ENCODE data around the gene STRIP2. TPM values are rescaled to one million over a fixed set of nuclear protein-coding genes. Genes with fewer than 3 reads are reported as not detected.

The STRIP2 gene
- total RNA-seq, 5 donors from 2014 or later (not counting 1 experiment from before 2014, with no cell fraction given): 0.39 to 0.47 (median 0.42) TPM

DNA sequence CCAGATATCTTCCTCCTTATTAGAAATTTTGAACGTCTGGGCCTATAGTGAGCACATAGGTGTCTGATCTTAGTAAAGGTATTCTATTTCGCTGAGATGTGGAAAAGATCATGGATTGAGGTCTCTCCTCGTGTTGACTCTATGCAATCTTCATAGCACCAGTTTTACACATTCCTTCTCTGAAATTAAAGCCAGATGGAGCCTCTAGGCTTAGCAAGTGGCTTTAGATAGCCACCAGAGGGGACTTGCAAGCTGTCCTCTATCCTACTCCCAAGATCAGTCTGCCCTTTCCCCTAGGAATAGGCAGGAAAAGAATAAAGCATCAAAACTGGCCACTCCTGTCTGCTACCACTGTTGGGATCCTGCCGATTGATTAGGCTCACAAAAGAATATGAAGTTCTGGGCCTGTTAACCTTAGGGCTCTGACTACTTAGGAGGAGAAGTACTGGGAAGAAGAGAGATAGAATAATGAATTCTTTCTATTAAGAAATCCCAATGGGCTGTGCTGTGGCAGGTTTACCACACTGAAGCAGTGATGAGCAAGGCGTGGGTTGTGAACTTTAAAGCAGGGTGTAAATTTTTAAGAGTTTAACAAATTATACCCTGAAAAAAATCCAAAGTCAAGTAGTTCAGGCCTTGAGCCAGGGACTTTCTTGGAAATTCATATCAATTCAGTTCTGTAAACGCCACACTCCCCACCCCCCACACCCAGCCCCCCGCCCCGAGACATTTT lies 2.2 kb upstream of the STRIP2 start:
- Mint-ChIP-seq H3K36me3 (peaks cover 19% of the 10 kb centered on the region), H3K4me1 (peaks cover 17 to 19% (median 17%) of the 10 kb centered on the region in 3 donors), H3K27me3 (peaks cover 22 to 26% of the 10 kb centered on the region in 2 donors), H3K27ac (no peak overlapping the region), H3K4me3 (peak overlapping the region in 1 of 3 donors; percentile 93), H3K9me3 (no peaks in the 10 kb centered on the region)
- H3K4me3 ChIP-seq (ENCODE audit: control insufficient read depth in 1 of 2, extremely low read depth in 1 of 2, low read length in 1 of 2): no peak overlapping the region
- 90% methylated on average over 2 of the region's 8 CpGs for WGBS (ENCODE audit: insufficient coverage)
- peaks cover 5 to 15% of the 10 kb centered on the region in 2 experiments for H3K4me1 ChIP-seq (ENCODE audit: control insufficient read depth in 1 of 2, extremely low read depth in 1 of 2, insufficient read depth in 2 of 2, low read length in 2 of 2)
- ChIA-PET CTCF (no interaction called here), POLR2A (no interaction called here)
- ATAC-seq (replicated peaks in 1 of 4) (no peak), DNase-seq (no peak)
- no peaks in the 10 kb centered on the region for H3K9me3 ChIP-seq
- no peak overlapping the region for H3K27ac ChIP-seq (ENCODE audit: low read length)
- peaks cover 12 to 23% of the 10 kb centered on the region in 2 experiments for H3K27me3 ChIP-seq (replicated peaks in 1 of 2; ENCODE audit: control insufficient read depth in 2 of 2, extremely low read depth in 1 of 2, insufficient read depth in 2 of 2, low read length in 1 of 2)
- no peaks in the 10 kb centered on the region for H3K36me3 ChIP-seq (ENCODE audit: control insufficient read depth in 2 of 2, extremely low read depth in 1 of 2, insufficient read depth in 1 of 2, low read length in 1 of 2)

DNA sequence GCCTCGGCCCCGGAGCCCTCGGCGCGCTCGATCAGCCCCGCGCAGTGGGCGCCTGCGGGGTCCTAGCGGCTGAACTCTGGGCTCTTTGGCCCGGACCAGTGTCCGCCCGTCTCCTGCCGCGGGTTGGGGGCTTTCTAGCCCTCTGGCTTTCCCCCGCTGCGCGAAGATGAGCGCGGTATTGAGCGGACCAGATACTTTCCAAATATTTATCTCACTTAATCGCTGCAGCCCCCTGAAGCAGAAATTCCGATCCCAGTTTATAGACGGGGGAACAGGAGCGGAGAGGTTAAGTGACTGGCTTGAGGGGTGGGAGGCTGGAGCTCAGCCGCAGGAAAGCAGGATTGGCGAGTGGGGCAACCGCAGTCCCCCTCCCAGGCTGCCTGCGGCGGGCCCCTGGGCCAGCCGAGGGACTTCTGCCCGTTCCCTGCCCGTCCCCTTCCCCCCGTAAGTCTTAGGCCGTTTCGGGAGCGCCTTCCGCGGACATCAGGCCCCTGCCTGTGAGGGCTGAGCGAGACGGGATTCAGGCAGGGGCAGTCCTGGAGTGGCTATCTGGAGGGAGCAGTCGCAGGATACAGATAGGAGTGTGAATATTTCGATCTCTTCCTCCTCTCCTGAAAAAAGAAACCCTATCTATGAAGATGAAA lies 565 bp downstream of the STRIP2 start:
- H3K4me1 Mint-ChIP-seq: peaks cover 17 to 19% (median 17%) of the 10 kb centered on the region in 3 donors
- CTCF ChIA-PET: interaction anchor here in 1 of 2 donors (1.0 to 1.3 kb wide), 2 partner anchors 37 to 173 kb away, joined by 3 to 5 read pairs; no protein-coding TSS in a partner anchor
- H3K27me3 ChIP-seq (replicated peaks in 1 of 2; ENCODE audit: control insufficient read depth in 2 of 2, extremely low read depth in 1 of 2, insufficient read depth in 2 of 2, low read length in 1 of 2): peaks cover 12 to 25% of the 10 kb centered on the region in 2 experiments
- peaks cover 5 to 15% of the 10 kb centered on the region in 2 experiments for H3K4me1 ChIP-seq (ENCODE audit: control insufficient read depth in 1 of 2, extremely low read depth in 1 of 2, insufficient read depth in 2 of 2, low read length in 2 of 2)
- no peaks in the 10 kb centered on the region for H3K36me3 ChIP-seq (ENCODE audit: control insufficient read depth in 2 of 2, extremely low read depth in 1 of 2, insufficient read depth in 1 of 2, low read length in 1 of 2)
- POLR2A ChIA-PET: interaction anchor here (0.5 to 0.9 kb wide), 3 partner anchors 67 to 497 kb away, joined by 3 to 5 read pairs (median 4); no protein-coding TSS in a partner anchor
- H3K4me3 ChIP-seq (ENCODE audit: control insufficient read depth in 1 of 2, extremely low read depth in 1 of 2, low read length in 1 of 2): peak overlapping the region; percentile 65 to 83
- ATAC-seq (replicated peaks in 1 of 4): no peak
- H3K4me3 Mint-ChIP-seq: peak overlapping the region; percentile 88 to 93 (median 91)
- DNase-seq: peak in 4 of 35 experiments; percentile 1 to 2 (median 1)
- H3K27me3 Mint-ChIP-seq: peaks cover 22 to 26% of the 10 kb centered on the region in 2 donors
- H3K9me3 ChIP-seq: no peaks in the 10 kb centered on the region
- H3K36me3 Mint-ChIP-seq: no peaks in the 10 kb centered on the region
- no peak overlapping the region for H3K27ac Mint-ChIP-seq
- no peak overlapping the region for H3K27ac ChIP-seq (ENCODE audit: low read length)
- 1% methylated on average over 23 of the region's 44 CpGs for WGBS (ENCODE audit: insufficient coverage)
- no peaks in the 10 kb centered on the region for H3K9me3 Mint-ChIP-seq

DNA sequence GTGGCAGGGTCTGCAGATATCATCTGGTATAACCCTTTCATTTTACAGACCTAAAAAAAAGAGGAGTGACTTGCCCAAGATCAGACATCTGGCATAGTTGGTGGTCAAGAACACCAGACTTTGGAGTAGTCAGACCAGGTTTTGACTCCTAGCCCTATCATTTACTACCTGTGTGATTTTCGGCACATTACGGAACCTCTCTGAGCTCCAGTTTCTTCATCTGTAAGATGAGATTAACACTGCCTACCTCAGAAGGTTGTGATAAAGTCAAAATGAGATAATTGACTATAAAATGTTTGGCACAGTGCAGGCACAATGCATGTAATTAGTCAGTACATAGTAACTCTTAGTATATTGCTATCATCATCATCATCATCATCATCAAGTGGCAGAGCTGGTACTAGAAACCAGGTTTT lies 1.2 kb downstream of the STRIP2 start:
- peak overlapping the region; percentile 88 to 93 (median 91) for H3K4me3 Mint-ChIP-seq
- ChIA-PET POLR2A (no interaction called here), CTCF (interaction anchor here in 1 of 2 donors (0.6 kb wide), 1 partner anchor 15 kb away, joined by 6 read pairs; no protein-coding TSS in a partner anchor)
- Histone ChIP-seq H3K4me3 (ENCODE audit: control insufficient read depth in 1 of 2, extremely low read depth in 1 of 2, low read length in 1 of 2) (peak overlapping the region; percentile 65 to 83), H3K27me3 (replicated peaks in 1 of 2; ENCODE audit: control insufficient read depth in 2 of 2, extremely low read depth in 1 of 2, insufficient read depth in 2 of 2, low read length in 1 of 2) (peaks cover 12 to 25% of the 10 kb centered on the region in 2 experiments), H3K36me3 (ENCODE audit: control insufficient read depth in 2 of 2, extremely low read depth in 1 of 2, insufficient read depth in 1 of 2, low read length in 1 of 2) (no peaks in the 10 kb centered on the region), H3K4me1 (ENCODE audit: control insufficient read depth in 1 of 2, extremely low read depth in 1 of 2, insufficient read depth in 2 of 2, low read length in 2 of 2) (peaks cover 5 to 15% of the 10 kb centered on the region in 2 experiments), H3K27ac (ENCODE audit: low read length) (no peak overlapping the region), H3K9me3 (no peaks in the 10 kb centered on the region)
- H3K9me3 Mint-ChIP-seq: no peaks in the 10 kb centered on the region
- no peaks in the 10 kb centered on the region for H3K36me3 Mint-ChIP-seq
- DNase-seq (no peak), ATAC-seq (replicated peaks in 1 of 4) (no peak)
- peaks cover 17 to 19% (median 17%) of the 10 kb centered on the region in 3 donors for H3K4me1 Mint-ChIP-seq
- no CpG with 5 or more reads among the region's 2 CpGs for WGBS (ENCODE audit: insufficient coverage)
- H3K27ac Mint-ChIP-seq: no peak overlapping the region
- peaks cover 22 to 26% of the 10 kb centered on the region in 2 donors for H3K27me3 Mint-ChIP-seq

DNA sequence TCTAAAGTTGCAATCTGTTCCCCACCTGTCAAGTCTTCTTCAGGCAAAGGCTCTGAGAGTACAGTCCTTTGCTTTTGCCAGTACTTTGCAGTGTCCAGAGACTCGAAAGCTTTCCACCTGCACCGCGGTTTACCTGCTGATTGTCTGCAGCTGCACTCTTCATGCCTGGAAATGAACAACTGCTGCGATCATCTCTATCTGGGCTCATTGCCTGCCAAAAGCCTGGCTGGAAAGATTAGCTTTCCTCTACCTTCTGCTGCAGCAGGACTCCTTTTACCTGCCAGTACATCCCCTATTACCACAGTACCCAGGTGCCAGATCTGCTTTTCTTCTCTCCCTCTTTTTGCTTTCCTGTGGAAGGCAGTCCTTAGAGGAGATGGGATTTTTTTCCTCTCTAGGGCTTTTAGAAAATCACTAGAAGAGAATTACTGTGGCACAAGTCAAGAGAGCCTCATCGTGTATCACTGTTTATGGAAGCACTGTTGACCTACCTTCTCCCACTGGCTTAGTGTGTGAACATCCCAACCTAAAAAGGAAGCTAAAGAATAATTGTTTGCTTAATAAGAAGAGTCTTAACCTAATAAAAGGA lies 2.2 kb downstream of the STRIP2 start:
- Mint-ChIP-seq H3K36me3 (no peaks in the 10 kb centered on the region), H3K27ac (no peak overlapping the region), H3K9me3 (no peaks in the 10 kb centered on the region), H3K4me3 (no peak overlapping the region), H3K27me3 (peaks cover 22 to 26% of the 10 kb centered on the region in 2 donors), H3K4me1 (peaks cover 17 to 19% (median 17%) of the 10 kb centered on the region in 3 donors)
- H3K9me3 ChIP-seq: no peaks in the 10 kb centered on the region
- DNase-seq: no peak
- H3K27me3 ChIP-seq (replicated peaks in 1 of 2; ENCODE audit: control insufficient read depth in 2 of 2, extremely low read depth in 1 of 2, insufficient read depth in 2 of 2, low read length in 1 of 2): peaks cover 12 to 25% of the 10 kb centered on the region in 2 experiments
- no peak overlapping the region for H3K27ac ChIP-seq (ENCODE audit: low read length)
- ChIA-PET POLR2A (interaction anchor here in 1 of 2 donors (0.5 to 0.6 kb wide), 2 partner anchors 20 to 528 kb away, joined by 6 to 10 read pairs; no protein-coding TSS in a partner anchor), CTCF (interaction anchor here in 1 of 2 donors (0.6 to 1.4 kb wide), 3 partner anchors 34 to 704 kb away, joined by 3 to 4 read pairs (median 3); no protein-coding TSS in a partner anchor)
- 86% methylated on average over 4 of the region's 5 CpGs for WGBS (ENCODE audit: insufficient coverage)
- no peak for ATAC-seq (replicated peaks in 1 of 4)
- no peaks in the 10 kb centered on the region for H3K36me3 ChIP-seq (ENCODE audit: control insufficient read depth in 2 of 2, extremely low read depth in 1 of 2, insufficient read depth in 1 of 2, low read length in 1 of 2)
- no peak overlapping the region for H3K4me3 ChIP-seq (ENCODE audit: control insufficient read depth in 1 of 2, extremely low read depth in 1 of 2, low read length in 1 of 2)
- H3K4me1 ChIP-seq (ENCODE audit: control insufficient read depth in 1 of 2, extremely low read depth in 1 of 2, insufficient read depth in 2 of 2, low read length in 2 of 2): peaks cover 5 to 15% of the 10 kb centered on the region in 2 experiments

DNA sequence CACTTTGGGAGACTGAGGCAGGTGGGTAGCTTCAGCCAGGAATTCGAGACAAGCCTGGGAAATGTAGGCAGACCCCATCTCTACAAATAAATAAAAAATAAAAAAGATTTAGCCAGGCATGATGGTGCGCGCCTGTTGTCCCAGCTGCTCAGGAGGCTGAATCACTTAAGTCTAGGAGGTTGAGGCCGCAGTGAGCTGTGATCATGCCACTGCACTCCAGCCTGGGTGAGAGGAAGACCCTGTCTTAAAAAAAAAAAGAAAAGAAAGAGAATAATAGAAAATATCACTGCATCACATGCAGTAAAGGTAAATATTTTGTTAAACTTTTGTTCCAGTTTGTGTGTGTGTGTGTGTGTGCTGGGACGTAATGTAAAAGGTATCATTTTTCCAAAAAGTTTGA lies 3.0 kb downstream of the STRIP2 start:
- Histone ChIP-seq H3K27me3 (replicated peaks in 1 of 2; ENCODE audit: control insufficient read depth in 2 of 2, extremely low read depth in 1 of 2, insufficient read depth in 2 of 2, low read length in 1 of 2) (peaks cover 12 to 25% of the 10 kb centered on the region in 2 experiments), H3K4me3 (ENCODE audit: control insufficient read depth in 1 of 2, extremely low read depth in 1 of 2, low read length in 1 of 2) (no peak overlapping the region), H3K4me1 (ENCODE audit: control insufficient read depth in 1 of 2, extremely low read depth in 1 of 2, insufficient read depth in 2 of 2, low read length in 2 of 2) (peaks cover 5 to 15% of the 10 kb centered on the region in 2 experiments), H3K36me3 (ENCODE audit: control insufficient read depth in 2 of 2, extremely low read depth in 1 of 2, insufficient read depth in 1 of 2, low read length in 1 of 2) (no peaks in the 10 kb centered on the region), H3K27ac (ENCODE audit: low read length) (no peak overlapping the region), H3K9me3 (no peaks in the 10 kb centered on the region)
- CTCF ChIA-PET: interaction anchor here in 1 of 2 donors (1.4 kb wide), 1 partner anchor 33 kb away, joined by 3 read pairs; no protein-coding TSS in a partner anchor
- no peak for ATAC-seq (replicated peaks in 1 of 4)
- Mint-ChIP-seq H3K27ac (no peak overlapping the region), H3K4me3 (no peak overlapping the region), H3K9me3 (no peaks in the 10 kb centered on the region), H3K27me3 (peaks cover 22 to 26% of the 10 kb centered on the region in 2 donors), H3K36me3 (no peaks in the 10 kb centered on the region), H3K4me1 (peaks cover 17 to 19% (median 17%) of the 10 kb centered on the region in 3 donors)
- DNase-seq: no peak
- POLR2A ChIA-PET: interaction anchor here in 1 of 2 donors (0.5 to 0.6 kb wide), 2 partner anchors 19 to 529 kb away, joined by 6 to 10 read pairs; no protein-coding TSS in a partner anchor
- WGBS (ENCODE audit: insufficient coverage): no CpG with 5 or more reads among the region's 5 CpGs

Data from T-cell (primary cell).